GM18867 (cell line): Measurements from ENCODE around the gene SGMS2.

Source experiments
- ATAC-seq: cut with Tn5 transposase; IDR thresholded peaks from one replicate; pipeline ENCODE4 v1.9.1; 2021; ENCODE audit warnings: mild to moderate bottlenecking, moderate library complexity; ENCODE audit not compliant: unreplicated experiment

SGMS2 gene

GRCh38 chr4:107863850-107864371 lies 39.2 kb downstream of the SGMS2 start:
- no peak for ATAC-seq

- ATAC-seq = no peak
Measured at GRCh38 chr4:107866726-107867125, 42.0 kb downstream of the SGMS2 start.

GRCh38 chr4:107870236-107870635 lies 45.5 kb downstream of the SGMS2 start:
- ATAC-seq = no peak

- ATAC-seq = no peak
Measured at GRCh38 chr4:107870916-107871786, 46.4 kb downstream of the SGMS2 start.

GRCh38 chr4:107874024-107874423 lies 49.3 kb downstream of the SGMS2 start:
- ATAC-seq = no peak

GRCh38 chr4:107876099-107876498 lies 51.4 kb downstream of the SGMS2 start:
- ATAC-seq = no peak

GRCh38 chr4:107877361-107877760 lies 52.6 kb downstream of the SGMS2 start:
- no peak for ATAC-seq

GRCh38 chr4:107885865-107886264 lies 61.1 kb downstream of the SGMS2 start:
- ATAC-seq = no peak

GRCh38 chr4:107888237-107888636 lies 63.5 kb downstream of the SGMS2 start:
- no peak for ATAC-seq

GRCh38 chr4:107890779-107891178 lies 66.0 kb downstream of the SGMS2 start:
- no peak for ATAC-seq

GRCh38 chr4:107891299-107891698 lies 66.6 kb downstream of the SGMS2 start:
- ATAC-seq = no peak

GRCh38 chr4:107893171-107894137 lies 68.7 kb downstream of the SGMS2 start:
- ATAC-seq = no peak

GRCh38 chr4:107894138-107894603 lies 69.4 kb downstream of the SGMS2 start:
- ATAC-seq = no peak

GRCh38 chr4:107896158-107896645 lies 71.5 kb downstream of the SGMS2 start:
- ATAC-seq = no peak

- no peak for ATAC-seq
Measured at GRCh38 chr4:107896646-107897045, 71.9 kb downstream of the SGMS2 start.

GRCh38 chr4:107897823-107898222 lies 73.1 kb downstream of the SGMS2 start:
- no peak for ATAC-seq

GRCh38 chr4:107900067-107900466 lies 75.3 kb downstream of the SGMS2 start:
- ATAC-seq = no peak

- no peak for ATAC-seq
Measured at GRCh38 chr4:107900508-107900907, 75.8 kb downstream of the SGMS2 start.

GRCh38 chr4:107901213-107901934 lies 76.6 kb downstream of the SGMS2 start:
- no peak for ATAC-seq

- peak; percentile 78 for ATAC-seq
Measured at GRCh38 chr4:107902715-107903114, 78.0 kb downstream of the SGMS2 start.
